Measurements from ENCODE around the gene SPTLC2. TPM values are rescaled to one million over a fixed set of nuclear protein-coding genes. Genes with fewer than 3 reads are reported as not detected.

Gene SPTLC2
- total RNA-seq, 1 experiment from 2014 or later: 32.6 TPM

DNA sequence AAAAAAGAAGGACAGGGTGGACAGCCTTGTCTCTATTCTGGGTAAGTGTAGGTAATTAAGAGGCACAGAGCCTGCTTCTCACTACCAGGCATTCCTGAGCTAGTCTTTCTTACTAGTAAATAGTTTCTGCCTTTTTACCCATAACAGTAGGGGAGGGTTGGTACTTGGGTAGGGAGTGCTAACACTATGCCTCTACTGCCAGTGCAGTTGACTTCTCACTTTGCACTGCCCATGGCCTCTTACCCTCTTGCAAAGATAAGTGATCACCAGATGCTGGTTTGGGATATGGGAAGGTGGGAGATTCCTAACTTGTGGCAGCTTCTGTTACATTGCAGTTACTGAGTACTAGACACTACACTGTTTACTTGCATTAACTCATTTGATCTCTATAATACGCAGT lies 146.9 kb downstream of the SPTLC2 start:
- no peak overlapping the region for H2AK5ac ChIP-seq (ENCODE audit: insufficient read length, low read length)
- no peak overlapping the region for H2BK15ac ChIP-seq (ENCODE audit: low read depth, low read length)
- no peaks in the 10 kb centered on the region for H3K27me3 ChIP-seq (ENCODE audit: insufficient read depth, low read length)
- H2BK12ac ChIP-seq (ENCODE audit: insufficient read length, low read depth, low read length): no peak overlapping the region
- H3K4me2 ChIP-seq (ENCODE audit: insufficient read depth, insufficient read length, low read length): no peak overlapping the region
- no peak overlapping the region for H3K56ac ChIP-seq (ENCODE audit: insufficient read length, low read depth, low read length)
- H3K9me3 ChIP-seq (ENCODE audit: control insufficient read depth, low read depth, low read length): no peaks in the 10 kb centered on the region
- Mint-ChIP-seq H3K4me3 (no peak overlapping the region), H3K4me1 (peaks cover 18 to 19% of the 10 kb centered on the region in 2 experiments), H3K27me3 (ENCODE audit: low read depth) (no peaks in the 10 kb centered on the region; the same call in none of the 2 replicates), H3K36me3 (ENCODE audit: insufficient read depth in 1 of 3, low read depth in 3 of 3) (peaks cover 30 to 50% (median 41%) of the 10 kb centered on the region in 3 experiments), H3K27ac (peak overlapping the region in 2 of 3 experiments; percentile 50 to 80; a peak in 4 of 7 replicates), H3K9me3 (no peaks in the 10 kb centered on the region)
- H3K27ac ChIP-seq (ENCODE audit: insufficient read length, low read depth, low read length): no peak overlapping the region
- DNase-seq: no peak
- no peak overlapping the region for H4K8ac ChIP-seq (replicated peaks; ENCODE audit: insufficient read length, low read depth, low read length)
- no peaks in the 10 kb centered on the region for H3K79me2 ChIP-seq (ENCODE audit: insufficient read depth, low read length)
- no peaks in the 10 kb centered on the region for H3K23me2 ChIP-seq (ENCODE audit: insufficient read length, low read depth, low read length, poor library complexity, severe bottlenecking)
- TF ChIP-seq, protein P1, sequence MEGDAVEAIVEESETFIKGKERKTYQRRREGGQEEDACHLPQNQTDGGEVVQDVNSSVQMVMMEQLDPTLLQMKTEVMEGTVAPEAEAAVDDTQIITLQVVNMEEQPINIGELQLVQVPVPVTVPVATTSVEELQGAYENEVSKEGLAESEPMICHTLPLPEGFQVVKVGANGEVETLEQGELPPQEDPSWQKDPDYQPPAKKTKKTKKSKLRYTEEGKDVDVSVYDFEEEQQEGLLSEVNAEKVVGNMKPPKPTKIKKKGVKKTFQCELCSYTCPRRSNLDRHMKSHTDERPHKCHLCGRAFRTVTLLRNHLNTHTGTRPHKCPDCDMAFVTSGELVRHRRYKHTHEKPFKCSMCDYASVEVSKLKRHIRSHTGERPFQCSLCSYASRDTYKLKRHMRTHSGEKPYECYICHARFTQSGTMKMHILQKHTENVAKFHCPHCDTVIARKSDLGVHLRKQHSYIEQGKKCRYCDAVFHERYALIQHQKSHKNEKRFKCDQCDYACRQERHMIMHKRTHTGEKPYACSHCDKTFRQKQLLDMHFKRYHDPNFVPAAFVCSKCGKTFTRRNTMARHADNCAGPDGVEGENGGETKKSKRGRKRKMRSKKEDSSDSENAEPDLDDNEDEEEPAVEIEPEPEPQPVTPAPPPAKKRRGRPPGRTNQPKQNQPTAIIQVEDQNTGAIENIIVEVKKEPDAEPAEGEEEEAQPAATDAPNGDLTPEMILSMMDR (conservative IDR thresholded peaks at IDR 0.05): no peak
- H2BK5ac ChIP-seq (ENCODE audit: insufficient read length, low read length): no peak overlapping the region
- no CpG with 5 or more reads among the region's 1 CpG for WGBS (ENCODE audit: extremely low coverage, insufficient read length, low lambda C conversion rate)
- H3K4me1 ChIP-seq (ENCODE audit: insufficient read depth, low read length): peaks cover 8% of the 10 kb centered on the region; the same call in 1 of the 2 replicates
- H3K4ac ChIP-seq (ENCODE audit: low read depth, low read length): no peak overlapping the region
- no peak overlapping the region for H4K91ac ChIP-seq (ENCODE audit: insufficient read length, low read depth, low read length)
- H3K18ac ChIP-seq (ENCODE audit: insufficient read length, low read depth, low read length): no peak overlapping the region
- no peak overlapping the region for H2BK20ac ChIP-seq (ENCODE audit: low read depth, low read length, poor library complexity, severe bottlenecking)
- no peak overlapping the region for H3K14ac ChIP-seq (ENCODE audit: insufficient read depth, low read length)
- no peak overlapping the region for H3T11ph ChIP-seq (ENCODE audit: low read length)
- H2BK120ac ChIP-seq (ENCODE audit: low read depth, low read length, poor library complexity, severe bottlenecking): no peak overlapping the region
- no peak overlapping the region for H4K5ac ChIP-seq (ENCODE audit: insufficient read length, low read depth, low read length)
- H4K20me1 ChIP-seq (ENCODE audit: control insufficient read depth, insufficient read depth, insufficient read length): no peaks in the 10 kb centered on the region
- no peaks in the 10 kb centered on the region for H3K79me1 ChIP-seq (ENCODE audit: insufficient read depth, low read depth, low read length, poor library complexity, severe bottlenecking)
- no peak overlapping the region for H2AFZ ChIP-seq (ENCODE audit: low read length)
- no peak overlapping the region for H3K23ac ChIP-seq (ENCODE audit: insufficient read length, low read depth, low read length)
- no peak overlapping the region for H3K9ac ChIP-seq (ENCODE audit: extremely low read depth, insufficient read length, low read length)
